HG03457 (cell line): ENCODE data around the gene MACROD1.

ENCODE experiments used
- ATAC-seq: cut with Tn5 transposase; IDR thresholded peaks from one replicate; pipeline ENCODE4 v1.9.1; 2021; ENCODE audit warnings: moderate number of reproducible peaks; ENCODE audit not compliant: unreplicated experiment

Gene MACROD1

DNA sequence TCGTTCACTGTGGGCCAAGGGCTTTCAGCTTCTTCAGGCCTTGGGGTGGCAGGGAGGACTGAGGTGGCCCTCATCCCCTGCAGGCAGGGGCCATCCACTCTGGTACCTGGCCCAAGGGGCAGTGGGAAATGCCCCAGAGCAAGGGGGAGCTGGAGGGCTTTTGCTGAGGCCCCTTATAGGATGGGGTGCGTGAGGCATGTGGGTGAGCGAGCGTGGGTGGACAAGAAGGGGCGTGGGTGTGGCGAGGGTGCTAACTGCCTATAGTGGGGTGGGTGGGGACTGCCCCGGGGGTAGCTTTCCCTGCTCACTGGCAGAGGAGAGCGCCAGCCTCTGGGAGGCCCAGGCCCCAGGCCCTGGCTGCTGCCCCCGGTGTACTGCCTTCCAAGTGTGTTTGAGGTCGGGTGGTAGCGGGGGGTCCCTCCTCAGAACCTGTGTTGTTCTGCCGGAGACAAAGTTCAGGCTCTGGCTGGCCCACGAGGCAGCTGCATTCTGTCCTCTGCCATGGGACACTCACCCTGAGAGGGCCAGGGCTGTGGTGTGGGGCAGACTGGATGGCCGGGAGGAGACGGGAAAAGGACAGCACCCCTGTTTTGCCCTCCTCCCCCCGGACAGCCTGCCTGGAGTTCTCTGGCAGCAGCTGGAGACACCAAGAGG is 126.8 kb downstream of the MACROD1 start:
- ATAC-seq: no peak

DNA sequence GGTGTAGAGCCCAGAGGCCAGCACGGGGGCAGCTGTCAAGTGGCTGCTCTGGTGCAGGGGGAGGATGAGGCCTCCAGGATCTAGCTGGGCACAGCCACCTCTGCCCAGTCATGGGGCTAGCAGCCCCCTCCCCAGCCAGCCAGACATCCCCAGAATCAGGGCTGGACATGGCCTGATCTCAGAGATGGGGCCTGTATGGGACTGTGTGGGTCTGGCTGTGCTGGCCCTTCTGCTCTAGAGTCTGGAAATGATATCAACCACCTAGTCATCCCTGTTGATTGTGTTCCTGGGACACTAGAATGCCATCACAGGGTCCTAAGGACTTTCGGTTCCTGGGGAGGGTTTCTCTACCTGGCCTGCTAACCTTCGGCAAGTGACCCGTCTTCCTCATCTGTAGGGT is 127.4 kb downstream of the MACROD1 start:
- ATAC-seq: no peak

GRCh38 chr11:64037027-64037634 is 128.8 kb downstream of the MACROD1 start:
- no peak for ATAC-seq

DNA sequence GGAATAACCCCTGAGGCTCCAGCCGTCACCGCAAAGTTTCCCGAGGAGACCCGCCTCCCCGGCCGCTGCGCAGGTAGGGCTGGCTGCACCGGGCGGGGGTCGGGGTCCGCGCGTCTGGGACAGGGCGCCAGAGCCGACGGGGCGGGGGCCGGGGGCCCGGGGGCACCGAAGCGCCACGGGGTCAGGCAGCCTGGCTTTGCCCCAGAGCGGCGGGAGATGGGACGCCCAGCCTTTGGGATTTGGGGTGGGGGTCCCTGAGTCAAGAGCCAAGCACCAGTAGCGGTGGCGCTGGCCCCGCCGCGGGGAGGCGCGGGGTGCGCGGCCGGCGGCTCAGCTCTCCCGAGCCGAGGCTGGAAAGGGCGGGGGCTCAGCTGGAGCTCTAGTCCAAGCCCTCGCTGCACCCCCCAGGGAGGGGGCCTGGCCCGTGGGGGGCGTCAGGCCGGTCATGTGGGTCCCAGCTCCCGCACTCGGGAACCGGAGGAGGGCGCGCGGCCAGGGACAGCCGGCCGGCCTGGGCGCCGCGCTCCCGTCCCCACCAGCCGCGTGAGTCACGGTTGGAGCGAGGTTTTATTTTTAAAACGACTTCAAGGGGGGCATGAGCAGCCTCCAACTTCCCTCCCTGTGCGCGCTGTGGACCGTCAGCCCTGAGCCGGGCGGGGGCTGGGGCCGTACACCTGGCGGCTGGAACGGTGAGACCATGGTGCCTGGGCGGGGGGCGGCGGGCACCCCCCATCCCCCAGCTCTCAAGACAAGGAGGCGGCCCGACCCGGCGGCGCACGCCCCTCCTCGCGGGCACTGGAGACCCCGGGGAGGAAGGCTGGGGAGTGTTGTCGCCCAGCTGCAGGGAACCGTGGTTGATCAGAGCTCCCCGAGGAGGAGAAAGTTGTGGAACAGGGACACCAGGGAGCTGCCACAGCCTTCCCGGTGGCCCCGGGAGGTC is 129.6 kb downstream of the MACROD1 start:
- no peak for ATAC-seq

GRCh38 chr11:64035576-64035975 is 130.3 kb downstream of the MACROD1 start, which contains the start of gene FLRT1:
Gene FLRT1, plus strand, starts transcription at chr11:64035931. Its CDS starts 80,337 bp downstream, at chr11:64116268.
- no peak for ATAC-seq

DNA sequence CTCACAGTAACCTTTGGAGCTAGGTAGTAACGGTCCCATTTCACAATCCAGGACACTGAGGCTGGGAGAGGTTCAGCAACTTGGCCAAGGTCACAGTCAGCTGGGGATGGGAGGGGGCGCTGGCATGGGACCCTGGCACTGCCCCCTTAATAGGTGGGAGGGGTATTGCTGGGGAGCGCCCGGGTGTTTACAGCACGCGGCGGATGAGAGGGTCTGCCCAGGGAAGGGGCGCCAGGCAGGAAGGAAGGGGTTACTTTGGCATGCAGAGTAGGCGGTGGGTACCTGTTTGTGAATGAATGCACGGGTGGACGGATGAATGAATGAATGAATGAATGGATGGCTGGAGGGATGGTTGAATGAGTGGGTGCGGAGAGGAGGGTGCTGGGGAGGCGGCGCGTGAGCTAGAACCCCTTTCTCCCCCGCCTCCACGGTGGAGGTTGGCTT is 130.8 kb downstream of the MACROD1 start:
- ATAC-seq: no peak

DNA sequence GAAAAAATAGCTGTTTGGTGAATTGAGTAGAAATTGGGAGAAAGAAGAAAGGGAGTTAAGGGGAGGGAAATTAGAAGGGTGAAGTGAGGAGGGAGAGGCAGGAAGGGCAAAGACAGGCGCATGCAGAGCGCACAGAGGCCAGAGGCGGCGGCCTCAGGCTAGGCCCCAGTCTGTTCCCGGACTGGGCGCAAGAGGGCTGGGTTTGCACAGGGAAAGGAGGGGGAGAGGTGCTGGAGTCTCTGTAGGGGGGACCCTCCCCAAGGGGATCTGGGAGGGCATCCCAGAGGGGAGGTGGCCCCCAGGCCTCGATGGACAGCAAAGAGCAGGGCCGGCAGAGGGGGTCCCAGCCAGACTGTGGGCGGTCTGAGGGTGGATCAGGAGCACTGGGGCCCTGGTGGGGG is 131.5 kb downstream of the MACROD1 start:
- ATAC-seq: no peak

- ATAC-seq: no peak
Observed at GRCh38 chr11:64032050-64032449, 133.9 kb downstream of the MACROD1 start.

DNA sequence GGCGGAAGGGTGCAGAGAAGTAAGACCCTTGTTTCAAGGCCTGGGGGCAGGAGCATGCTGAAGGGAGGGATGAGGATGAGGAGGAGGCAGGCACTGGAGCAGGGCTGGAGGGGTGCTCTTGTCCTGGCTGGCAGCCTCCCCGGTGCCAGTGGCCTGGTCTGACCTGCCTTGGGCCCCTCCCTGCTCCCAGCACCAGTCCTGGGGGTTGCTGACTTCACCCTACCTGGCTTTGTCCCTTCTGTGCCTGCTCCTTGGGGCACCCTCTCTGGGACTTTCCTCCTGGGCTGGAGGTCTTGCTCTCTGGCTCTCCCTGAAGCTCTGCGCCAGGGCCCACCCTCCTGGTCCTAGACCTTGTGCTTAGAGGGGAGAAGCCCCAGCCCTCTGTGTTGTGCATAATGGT is 134.9 kb downstream of the MACROD1 start:
- ATAC-seq: no peak

DNA sequence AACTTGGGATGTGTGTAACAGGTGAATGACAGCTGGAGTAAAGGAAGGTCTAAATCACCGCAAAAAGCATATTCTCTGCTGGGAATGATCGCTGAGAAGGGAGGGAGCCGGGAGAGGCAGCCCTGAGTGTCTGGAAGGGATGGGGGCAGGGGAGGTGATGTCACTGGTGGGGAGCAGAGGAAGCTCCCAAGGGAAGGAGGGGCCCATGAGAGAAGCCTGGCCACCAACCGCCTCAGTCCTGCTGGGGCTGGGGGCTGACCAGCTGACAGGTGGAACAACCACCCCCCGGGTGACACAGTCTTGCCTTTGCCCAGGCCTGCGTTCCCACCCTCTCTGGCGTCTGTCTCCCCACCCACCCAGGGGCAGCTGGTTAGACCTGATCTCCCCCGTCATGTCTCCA is 136.1 kb downstream of the MACROD1 start:
- ATAC-seq: no peak

DNA sequence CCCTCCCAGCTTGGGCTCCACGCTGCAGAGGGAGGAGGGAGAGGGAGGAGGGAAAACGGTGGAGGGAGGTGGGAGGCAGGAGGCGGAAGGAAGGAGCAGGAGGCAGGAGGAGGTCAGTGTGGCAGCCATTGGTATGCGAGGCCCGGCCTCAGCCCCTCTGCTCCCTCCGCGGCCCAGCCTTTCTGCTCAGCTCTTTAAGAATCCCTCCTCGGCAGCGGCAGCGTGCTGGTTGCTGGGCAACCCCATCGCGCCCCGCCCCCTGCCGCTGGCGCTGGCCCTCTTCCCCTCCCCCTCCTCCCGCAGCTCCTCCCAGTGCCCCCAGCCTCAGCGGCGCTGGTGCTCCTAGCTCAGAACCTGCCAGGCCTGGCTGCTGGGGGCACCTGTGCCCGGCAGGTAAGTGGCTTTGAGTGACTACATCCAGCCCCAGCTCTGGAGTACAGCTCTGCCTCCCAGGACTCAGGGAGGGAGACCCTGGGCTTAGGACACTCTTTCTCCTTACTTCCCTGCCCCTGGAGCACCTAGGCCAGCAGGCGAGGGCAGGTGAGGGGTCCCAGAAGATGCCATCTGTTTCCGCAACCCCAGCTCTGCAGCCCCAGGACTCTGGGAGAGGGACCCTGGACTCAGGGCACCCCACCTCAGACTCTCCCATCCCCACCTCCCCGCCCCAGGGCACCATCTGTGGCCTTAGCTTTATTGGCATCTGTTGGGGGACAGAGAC is 137.4 kb downstream of the MACROD1 start:
- ATAC-seq: no peak

DNA sequence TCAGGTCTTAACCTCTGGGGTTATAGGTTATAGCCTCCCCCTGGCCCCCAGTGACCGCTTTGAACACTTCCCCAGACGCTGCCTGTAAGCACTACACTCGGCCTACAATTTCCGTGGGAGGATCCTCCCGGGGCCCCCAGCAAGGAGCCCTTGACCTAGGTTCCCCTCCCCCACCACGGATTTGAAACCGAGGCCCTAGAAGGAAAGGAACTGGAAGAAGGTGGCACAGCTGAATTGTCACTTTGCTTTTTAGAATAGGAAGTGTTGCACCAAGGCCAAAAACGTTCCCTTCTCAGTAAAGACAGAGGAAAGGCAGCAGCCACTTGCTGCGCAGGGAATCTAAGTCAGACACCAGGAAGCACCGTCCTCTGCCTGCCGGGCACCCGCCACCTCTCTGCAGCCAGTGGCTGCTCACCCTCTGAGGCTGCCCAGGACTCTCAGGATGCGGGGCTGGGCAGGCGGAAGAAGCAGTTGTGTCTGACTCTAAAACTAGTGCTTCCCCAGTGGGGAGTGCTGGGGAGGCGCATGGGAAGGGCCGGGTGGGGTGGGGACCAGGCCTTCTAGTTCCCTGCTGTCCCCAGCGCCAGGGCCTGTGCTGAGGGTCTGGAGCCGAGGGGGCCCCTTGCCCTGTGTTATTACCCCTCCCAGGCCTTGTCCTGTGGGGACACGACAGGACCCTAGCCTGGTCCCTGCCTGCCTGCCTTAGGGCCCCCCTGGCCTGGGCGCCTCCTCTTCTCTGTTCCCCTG is 138.1 kb downstream of the MACROD1 start:
- ATAC-seq: no peak

DNA sequence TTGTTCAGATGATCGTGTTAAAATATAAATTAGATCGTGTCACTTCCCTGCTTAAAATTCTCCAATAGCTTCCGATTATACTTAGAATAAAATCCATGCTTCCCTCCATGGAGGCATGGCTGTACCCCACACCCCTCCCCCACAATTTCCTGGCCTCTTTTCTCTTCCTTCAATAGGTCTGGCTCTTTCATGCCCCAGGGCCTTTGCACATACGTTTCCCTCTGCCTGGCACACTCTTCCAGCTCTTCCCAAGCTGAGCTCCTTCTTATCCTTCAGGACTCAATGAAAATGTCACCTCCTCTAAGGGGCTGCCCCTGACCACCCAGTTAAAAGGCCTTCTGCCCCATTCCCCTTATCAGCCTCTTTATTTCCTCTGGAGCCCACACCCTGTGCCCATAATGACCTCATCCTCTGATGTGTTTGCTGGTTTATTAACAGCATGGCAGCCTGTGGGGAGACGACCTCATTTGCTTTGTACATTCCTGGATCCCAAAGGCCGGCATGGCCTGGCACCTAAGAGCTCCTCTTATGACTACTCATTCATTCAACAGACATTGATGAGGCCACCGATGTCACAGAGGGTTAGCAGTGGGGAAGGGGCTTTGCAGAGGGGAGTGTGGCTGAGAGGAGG is 139.2 kb downstream of the MACROD1 start:
- ATAC-seq: no peak

- no peak for ATAC-seq
Observed at GRCh38 chr11:64025205-64025604, 140.7 kb downstream of the MACROD1 start.

DNA sequence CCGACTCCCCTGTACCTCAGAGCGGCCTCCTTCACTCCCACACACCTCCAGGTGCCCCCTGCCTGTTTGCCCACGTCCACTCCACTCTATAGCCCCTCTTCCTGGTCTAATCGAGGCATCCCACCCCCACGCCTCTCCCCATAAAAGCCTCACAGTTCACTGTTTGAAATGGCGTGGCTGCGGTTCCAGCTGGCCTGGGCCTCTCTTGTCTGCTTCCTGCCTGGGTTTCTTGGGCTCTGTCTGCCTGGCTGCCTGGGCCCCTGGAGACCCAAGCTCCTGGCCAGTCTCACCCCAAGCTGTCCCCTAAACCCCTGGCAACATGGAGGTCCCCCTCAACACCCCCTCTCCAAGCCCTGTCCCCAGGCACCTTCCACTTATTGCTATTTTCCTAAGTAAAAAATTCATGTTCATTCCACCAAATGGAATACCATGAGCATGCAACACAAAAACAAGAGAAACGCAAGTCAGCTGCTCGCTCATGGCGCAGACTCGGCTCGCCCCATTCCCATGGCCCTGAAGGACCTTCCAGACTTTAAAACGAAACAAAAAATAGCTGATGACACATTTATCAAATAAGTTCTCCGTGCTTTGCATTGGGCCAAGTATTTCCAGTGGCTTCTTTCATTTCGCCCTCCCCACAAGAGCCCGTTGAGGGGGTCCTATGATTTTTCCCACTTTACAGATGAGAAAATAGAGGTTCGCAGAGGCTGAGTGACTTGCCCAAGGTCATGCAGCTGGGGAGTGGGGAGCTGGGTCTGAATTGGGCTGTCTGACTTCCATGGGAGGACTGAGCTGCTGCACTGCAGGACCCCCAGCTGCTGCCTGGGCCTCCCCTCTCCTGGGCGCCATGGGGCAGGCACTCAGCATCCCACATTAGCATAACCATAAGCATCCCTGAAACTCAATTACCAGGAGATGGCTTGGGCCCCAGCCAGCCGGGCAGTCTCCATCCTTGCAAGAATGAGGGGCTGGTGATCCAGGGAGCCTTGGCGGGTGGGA is 141.9 kb downstream of the MACROD1 start:
- ATAC-seq: no peak

DNA sequence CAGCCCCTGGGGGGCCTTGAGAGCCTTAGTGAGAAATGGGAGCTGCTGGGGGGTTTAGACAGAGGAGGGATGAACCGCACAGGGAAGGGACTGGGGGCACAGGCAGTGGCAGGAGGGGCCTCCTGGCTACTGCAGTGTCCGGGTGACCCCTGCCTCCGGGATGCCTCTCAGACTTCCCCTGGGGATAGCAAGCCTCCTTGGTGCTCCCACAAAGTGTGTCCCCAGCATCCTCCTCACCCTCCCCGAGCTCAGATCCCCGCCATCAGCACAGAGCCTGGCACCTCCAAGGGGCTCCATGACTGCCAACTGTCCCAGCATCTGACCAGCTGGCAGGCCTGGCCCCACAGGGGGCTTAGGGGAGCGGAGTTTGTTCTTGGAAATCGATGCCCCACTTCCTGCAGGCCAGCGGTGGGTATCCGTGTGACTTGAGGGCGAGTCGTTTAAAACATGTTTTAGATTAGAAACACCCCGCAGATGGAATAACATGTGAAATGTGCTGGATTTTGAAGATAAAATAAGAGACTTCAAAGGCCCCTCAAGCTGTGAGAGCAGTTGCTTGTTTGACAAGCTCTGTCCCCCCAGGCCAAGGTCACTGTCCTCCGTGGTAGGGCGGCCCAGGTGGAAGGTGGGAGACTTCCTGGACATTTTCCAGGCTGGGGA is 143.7 kb downstream of the MACROD1 start:
- no peak for ATAC-seq

DNA sequence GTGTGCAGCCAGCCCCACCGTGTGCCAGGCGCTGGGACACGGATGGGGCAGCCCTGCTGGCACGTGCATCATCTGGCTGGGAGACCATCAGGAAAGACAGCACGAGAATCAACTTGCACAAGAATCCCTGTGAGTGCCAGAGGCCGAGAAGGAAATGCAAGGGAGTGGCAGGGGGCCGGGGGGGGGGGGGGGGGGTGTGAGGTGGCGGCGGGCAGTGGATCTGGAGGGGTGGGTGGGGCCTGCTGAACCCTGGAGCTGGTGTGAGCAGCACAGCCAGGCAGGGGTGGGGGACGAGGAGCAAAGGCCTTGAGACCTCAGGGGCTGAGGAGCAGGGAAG is 144.2 kb downstream of the MACROD1 start:
- ATAC-seq: no peak
